WERI-Rb-1 (cell line): ENCODE measurements around the gene DPP10.

ENCODE experiments used
- DNase-seq: peaks from one replicate; pipeline ENCODE4 v3.0.0-alpha.2; 2020
- H3K27ac ChIP-seq: fragments of 250-450 bp; sonication (Bioruptor Pico); 2 replicates; pipeline ENCODE4 v1.5.1; 2020; ENCODE audit warnings: mild to moderate bottlenecking, moderate library complexity
- H3K27me3 ChIP-seq: fragments of 250-450 bp; sonication (Bioruptor Pico); 2 replicates; pipeline ENCODE4 v1.5.1; 2021; ENCODE audit warnings: mild to moderate bottlenecking, low read depth, moderate library complexity; ENCODE audit not compliant: insufficient read depth, severe bottlenecking
- H3K36me3 ChIP-seq: fragments of 250-450 bp; sonication (Bioruptor Pico); 2 replicates; pipeline ENCODE4 v1.5.1; 2020; ENCODE audit warnings: mild to moderate bottlenecking, moderate library complexity
- H3K4me3 ChIP-seq: 2 replicates; pipeline ENCODE4 v1.5.1; 2011; ENCODE audit warnings: low read depth, mild to moderate bottlenecking, control low read depth, low read length
- H3K9me3 ChIP-seq: fragments of 250-450 bp; sonication (Bioruptor Pico); 2 replicates; pipeline ENCODE4 v1.5.1; 2021; ENCODE audit warnings: mild to moderate bottlenecking, moderate library complexity; ENCODE audit not compliant: severe bottlenecking
- TF ChIP-seq, protein P1 (sequence below): IDR thresholded peaks from 2 replicates; pipeline ENCODE4 v1.5.1; 2011; ENCODE audit warnings: low read depth, mild to moderate bottlenecking, control low read depth, inconsistent platforms, low read length

DPP10 gene

DNA sequence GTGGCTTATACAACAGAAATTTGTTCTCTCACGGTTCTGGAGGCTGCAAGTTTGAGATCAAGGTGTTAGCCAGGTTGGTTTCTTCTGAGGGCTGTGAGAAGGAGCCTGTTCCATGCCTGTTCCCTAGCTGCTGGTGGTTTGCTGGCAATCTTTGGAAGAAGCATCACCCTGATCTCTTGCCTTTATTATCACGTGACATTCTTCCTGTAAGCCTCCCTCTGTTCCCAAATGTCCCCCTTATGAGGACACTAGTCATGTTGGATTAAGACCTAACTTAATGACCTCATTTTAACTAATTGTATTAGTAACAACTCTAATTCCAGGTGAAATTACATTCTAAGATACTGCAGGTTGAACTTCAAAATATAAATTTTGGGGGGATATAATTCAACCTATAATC is 135.2 kb downstream of the DPP10 start:
- TF ChIP-seq, protein P1, sequence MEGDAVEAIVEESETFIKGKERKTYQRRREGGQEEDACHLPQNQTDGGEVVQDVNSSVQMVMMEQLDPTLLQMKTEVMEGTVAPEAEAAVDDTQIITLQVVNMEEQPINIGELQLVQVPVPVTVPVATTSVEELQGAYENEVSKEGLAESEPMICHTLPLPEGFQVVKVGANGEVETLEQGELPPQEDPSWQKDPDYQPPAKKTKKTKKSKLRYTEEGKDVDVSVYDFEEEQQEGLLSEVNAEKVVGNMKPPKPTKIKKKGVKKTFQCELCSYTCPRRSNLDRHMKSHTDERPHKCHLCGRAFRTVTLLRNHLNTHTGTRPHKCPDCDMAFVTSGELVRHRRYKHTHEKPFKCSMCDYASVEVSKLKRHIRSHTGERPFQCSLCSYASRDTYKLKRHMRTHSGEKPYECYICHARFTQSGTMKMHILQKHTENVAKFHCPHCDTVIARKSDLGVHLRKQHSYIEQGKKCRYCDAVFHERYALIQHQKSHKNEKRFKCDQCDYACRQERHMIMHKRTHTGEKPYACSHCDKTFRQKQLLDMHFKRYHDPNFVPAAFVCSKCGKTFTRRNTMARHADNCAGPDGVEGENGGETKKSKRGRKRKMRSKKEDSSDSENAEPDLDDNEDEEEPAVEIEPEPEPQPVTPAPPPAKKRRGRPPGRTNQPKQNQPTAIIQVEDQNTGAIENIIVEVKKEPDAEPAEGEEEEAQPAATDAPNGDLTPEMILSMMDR = no peak
- Histone ChIP-seq H3K4me3 (no peak overlapping the region), H3K36me3 (no peaks in the 10 kb centered on the region), H3K9me3 (no peaks in the 10 kb centered on the region), H3K27ac (no peak overlapping the region), H3K27me3 (no peaks in the 10 kb centered on the region)
- no peak for DNase-seq

DNA sequence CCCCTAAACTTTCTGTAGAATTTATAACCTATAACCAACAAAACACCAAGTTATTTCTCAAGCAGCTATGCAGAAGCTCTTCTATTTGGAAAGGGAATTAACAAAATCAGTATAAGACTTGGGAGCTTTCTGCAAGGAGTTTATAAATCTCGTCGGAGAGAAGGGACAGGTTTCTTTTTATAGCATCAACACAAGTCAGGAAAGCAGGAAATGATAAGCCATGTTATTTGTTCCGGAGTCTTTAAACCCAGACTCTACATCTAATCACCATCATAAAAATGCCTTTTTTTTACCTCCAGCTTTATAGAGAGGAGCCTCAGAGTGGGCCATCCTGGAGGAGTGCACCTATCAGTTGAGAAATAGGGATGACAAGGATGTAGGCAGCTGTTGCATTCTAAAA is 137.1 kb downstream of the DPP10 start:
- DNase-seq = no peak
- no peaks in the 10 kb centered on the region for H3K9me3 ChIP-seq
- no peaks in the 10 kb centered on the region for H3K27me3 ChIP-seq
- H3K4me3 ChIP-seq = no peak overlapping the region
- TF ChIP-seq, protein P1 = no peak
- no peak overlapping the region for H3K27ac ChIP-seq
- H3K36me3 ChIP-seq = no peaks in the 10 kb centered on the region

DNA sequence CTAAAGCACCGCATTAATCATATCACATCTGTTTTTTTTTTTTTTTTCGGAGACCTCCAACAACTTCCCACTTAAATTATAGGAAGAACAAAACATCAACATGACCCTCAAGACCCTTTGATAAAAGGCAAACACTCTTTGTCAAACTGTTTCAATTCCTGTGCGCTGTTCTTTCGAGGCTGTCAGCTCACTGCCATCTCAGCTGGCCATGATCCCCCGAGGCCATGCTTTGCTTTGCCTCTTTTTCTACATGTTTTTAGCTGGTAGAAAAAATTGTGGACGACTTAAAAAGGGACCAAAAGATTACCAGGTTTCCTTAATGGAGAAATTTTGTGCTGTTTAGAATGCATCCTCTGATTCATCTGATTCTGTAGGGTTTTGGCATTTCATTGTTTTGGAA is 138.2 kb downstream of the DPP10 start:
- Histone ChIP-seq H3K27me3 (no peaks in the 10 kb centered on the region), H3K9me3 (no peaks in the 10 kb centered on the region), H3K27ac (no peak overlapping the region), H3K4me3 (no peak overlapping the region), H3K36me3 (no peaks in the 10 kb centered on the region)
- DNase-seq = no peak
- TF ChIP-seq, protein P1 = no peak

DNA sequence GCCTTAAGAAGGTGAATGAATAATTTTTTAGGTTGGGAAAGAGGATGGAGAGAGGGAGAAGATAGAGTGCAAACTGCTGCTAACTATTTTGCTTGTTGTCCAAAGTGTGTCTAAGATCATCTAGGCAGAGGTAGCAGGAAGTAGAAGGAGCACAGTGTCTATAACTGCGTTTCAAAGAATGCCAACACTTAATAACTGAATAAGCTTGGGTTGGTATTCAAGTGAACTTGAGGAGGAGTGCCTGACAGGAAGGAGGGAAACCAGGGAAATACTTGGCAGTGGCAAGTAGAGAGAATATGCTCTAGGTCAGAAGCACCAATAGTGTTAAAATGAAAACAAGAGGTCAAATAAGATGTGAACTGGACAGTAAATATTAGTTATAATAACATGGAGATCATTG is 155.9 kb downstream of the DPP10 start:
- TF ChIP-seq, protein P1 = no peak
- DNase-seq = no peak

DNA sequence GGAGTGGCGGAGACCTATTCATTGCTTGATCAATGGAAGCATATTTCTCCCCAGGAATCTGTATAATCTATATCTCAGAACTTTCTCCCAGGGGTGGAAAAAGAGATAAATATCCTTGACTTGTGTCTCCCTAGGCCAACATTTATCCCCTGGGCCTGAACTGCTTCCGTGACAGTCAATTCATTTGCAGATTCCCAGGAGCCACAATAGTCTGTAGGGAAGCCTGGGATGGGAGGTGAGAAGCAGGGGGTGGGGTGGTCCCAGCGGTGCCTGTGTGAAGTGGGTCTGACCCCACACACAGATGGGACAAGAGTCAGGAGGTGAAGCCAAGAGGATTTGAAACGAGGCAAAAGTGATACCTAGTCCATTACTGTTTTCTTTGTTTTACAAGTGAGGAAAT is 166.8 kb downstream of the DPP10 start:
- H3K36me3 ChIP-seq = no peaks in the 10 kb centered on the region
- no peak overlapping the region for H3K4me3 ChIP-seq
- DNase-seq = no peak
- H3K27me3 ChIP-seq = no peaks in the 10 kb centered on the region
- no peaks in the 10 kb centered on the region for H3K9me3 ChIP-seq
- H3K27ac ChIP-seq = no peak overlapping the region
- TF ChIP-seq, protein P1 = no peak

More for the DNA sequence above, 155.9 kb downstream of the DPP10 start:
- H3K27me3 ChIP-seq = no peaks in the 10 kb centered on the region
- H3K36me3 ChIP-seq = no peaks in the 10 kb centered on the region
- H3K27ac ChIP-seq = no peak overlapping the region
- no peaks in the 10 kb centered on the region for H3K9me3 ChIP-seq
- H3K4me3 ChIP-seq = no peak overlapping the region

DNA sequence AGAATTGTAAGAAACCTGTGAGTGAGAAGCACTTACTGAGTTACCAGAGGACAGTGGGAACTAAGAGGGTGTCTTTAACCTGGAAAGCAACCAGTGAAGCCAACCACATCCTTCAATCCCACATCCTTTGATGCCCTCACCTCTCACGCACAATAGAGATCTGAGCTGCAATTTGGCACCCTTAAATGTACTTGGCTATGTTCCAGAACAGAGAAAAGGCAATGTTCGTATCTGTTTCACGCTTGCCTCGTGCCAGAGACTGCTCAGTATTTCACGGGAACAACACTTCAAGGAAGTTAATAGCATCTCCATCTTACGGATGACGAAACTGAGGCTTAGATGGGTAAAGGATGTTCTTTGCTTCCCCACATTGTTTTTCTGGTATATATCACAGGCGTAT is 167.4 kb downstream of the DPP10 start:
- no peak for DNase-seq

More for the DNA sequence above, 167.4 kb downstream of the DPP10 start:
- Histone ChIP-seq H3K27ac (no peak overlapping the region), H3K36me3 (no peaks in the 10 kb centered on the region), H3K27me3 (no peaks in the 10 kb centered on the region), H3K9me3 (no peaks in the 10 kb centered on the region), H3K4me3 (no peak overlapping the region)
- TF ChIP-seq, protein P1 = no peak
